Measurements from ENCODE around the gene FGF22.

FGF22 gene

GRCh38 chr19:634975-635652, 4.6 kb upstream of the FGF22 start:
- TF ChIP-seq CTCF (IDR thresholded peaks at IDR 0.05; ENCODE audit: control extremely low read depth, extremely low read depth, low read depth, missing control alignments) = no peak
- ChIA-PET POLR2A (no interaction called here), CTCF (no interaction called here)
- DNase-seq (ENCODE audit: extremely low spot score) = no peak

DNA sequence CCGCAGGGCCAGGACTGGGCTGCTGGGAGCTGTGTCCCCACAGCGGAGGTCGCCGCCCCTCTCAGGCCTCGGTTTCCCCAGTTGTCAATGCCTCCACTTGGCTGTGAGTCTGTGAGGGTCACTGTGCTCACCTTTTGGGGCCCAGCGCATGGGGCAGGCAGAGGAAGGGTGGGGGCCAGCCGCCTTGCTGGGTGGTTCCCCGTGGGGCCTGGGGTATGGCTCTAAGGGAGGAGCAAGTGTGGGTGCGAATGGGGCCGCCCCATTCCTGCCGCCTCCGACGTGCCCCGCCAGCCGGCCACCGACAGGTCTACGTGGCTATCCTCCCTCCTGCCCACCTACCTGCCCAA, 800 bp upstream of the FGF22 start:
- ChIA-PET POLR2A (no interaction called here), CTCF (no interaction called here)
- TF ChIP-seq CTCF (IDR thresholded peaks at IDR 0.05; ENCODE audit: control extremely low read depth, extremely low read depth, low read depth, missing control alignments) = no peak
- no peak for DNase-seq (ENCODE audit: extremely low spot score)

GRCh38 chr19:640161-640558, 481 bp downstream of the FGF22 start:
- TF ChIP-seq CTCF (IDR thresholded peaks at IDR 0.05; ENCODE audit: control extremely low read depth, extremely low read depth, low read depth, missing control alignments) = no peak
- DNase-seq (ENCODE audit: extremely low spot score) = no peak
- CTCF ChIA-PET = no interaction called here
- POLR2A ChIA-PET = no interaction called here

GRCh38 chr19:640606-641189, 1.0 kb downstream of the FGF22 start:
- POLR2A ChIA-PET = no interaction called here
- CTCF ChIA-PET = no interaction called here
- DNase-seq (ENCODE audit: extremely low spot score) = no peak
- no peak for TF ChIP-seq CTCF (IDR thresholded peaks at IDR 0.05; ENCODE audit: control extremely low read depth, extremely low read depth, low read depth, missing control alignments)

- no peak for DNase-seq (ENCODE audit: extremely low spot score)
- no peak for TF ChIP-seq CTCF (IDR thresholded peaks at IDR 0.05; ENCODE audit: control extremely low read depth, extremely low read depth, low read depth, missing control alignments)
- POLR2A ChIA-PET = no interaction called here
- CTCF ChIA-PET = no interaction called here
Measured at GRCh38 chr19:641702-642101, 2.0 kb downstream of the FGF22 start.

DNA sequence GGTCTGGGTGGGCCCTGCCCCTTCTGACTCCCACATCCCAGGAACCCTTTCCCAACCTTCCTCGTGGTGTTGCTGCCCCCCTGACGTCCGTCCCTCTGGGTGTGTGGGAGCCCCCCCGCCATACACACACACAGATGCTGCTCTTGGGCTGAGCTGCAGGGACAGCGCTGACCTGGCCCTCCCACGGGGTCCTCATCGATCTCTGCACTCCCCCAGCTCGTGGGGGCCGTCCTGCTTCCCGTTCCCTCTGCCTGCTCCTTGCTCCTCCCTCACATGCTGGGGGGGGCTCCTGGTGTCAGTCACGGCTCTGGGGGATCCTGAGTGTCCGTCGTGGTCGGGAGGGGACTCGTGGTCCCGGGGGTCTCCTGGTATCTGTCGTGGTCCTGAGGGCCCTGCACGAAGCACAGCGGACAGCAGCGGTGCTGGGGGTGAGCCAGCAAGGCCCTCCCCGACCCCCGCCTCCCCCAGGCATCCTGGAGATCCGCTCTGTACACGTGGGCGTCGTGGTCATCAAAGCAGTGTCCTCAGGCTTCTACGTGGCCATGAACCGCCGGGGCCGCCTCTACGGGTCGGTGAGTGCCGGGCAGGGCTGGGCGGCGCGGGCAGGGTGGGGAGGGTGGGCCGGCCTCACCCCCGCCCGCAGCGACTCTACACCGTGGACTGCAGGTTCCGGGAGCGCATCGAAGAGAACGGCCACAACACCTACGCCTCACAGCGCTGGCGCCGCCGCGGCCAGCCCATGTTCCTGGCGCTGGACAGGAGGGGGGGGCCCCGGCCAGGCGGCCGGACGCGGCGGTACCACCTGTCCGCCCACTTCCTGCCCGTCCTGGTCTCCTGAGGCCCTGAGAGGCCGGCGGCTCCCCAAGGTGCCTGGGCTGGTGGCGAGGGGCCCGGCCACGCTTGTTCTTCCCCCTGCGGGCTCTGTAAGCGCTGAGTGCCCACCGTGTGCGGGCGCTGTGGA, 3.4 kb downstream of the FGF22 start:
- ChIA-PET POLR2A (no interaction called here), CTCF (no interaction called here)
- no peak for TF ChIP-seq CTCF (IDR thresholded peaks at IDR 0.05; ENCODE audit: control extremely low read depth, extremely low read depth, low read depth, missing control alignments)
- no peak for DNase-seq (ENCODE audit: extremely low spot score)

Data from GM10248 (cell line).